Measurements from ENCODE around the gene XRCC4. TPM values are rescaled to one million over a fixed set of nuclear protein-coding genes. Genes with fewer than 3 reads are reported as not detected.

The XRCC4 gene
- total and polyA plus RNA-seq, 9 of the 15 experiments (the other 6 are each of a cell fraction or from before 2014, with no cell fraction given), result 13.6 to 61.6 (median 22.4) TPM

- H3K36me3 ChIP-seq (ENCODE audit: control insufficient read depth, insufficient read depth, low read length), result no peaks in the 10 kb centered on the region
- CTCF ChIA-PET (ENCODE audit: low intra/inter-chr PET ratio), result no interaction called here
- H3K9me1 ChIP-seq (ENCODE audit: control insufficient read depth, insufficient read depth, low read length), result no peaks in the 10 kb centered on the region
- 3% methylated on average over 2 of the region's 2 CpGs for WGBS (ENCODE audit: insufficient coverage, low coverage, missing lambda C conversion rate)
- BruUV-seq (replicated peaks), result no TSS peak
- no peak overlapping the region for H3K4me3 ChIP-seq
- no peaks in the 10 kb centered on the region for H3K27me3 ChIP-seq (ENCODE audit: control insufficient read depth in 2 of 2, insufficient read depth in 2 of 2, low read length in 2 of 2)
- no peaks in the 10 kb centered on the region for H3K4me1 ChIP-seq (replicated peaks in 1 of 2; ENCODE audit: control insufficient read depth in 2 of 2, insufficient read depth in 2 of 2, low read length in 2 of 2)
- intact Hi-C loops (cut with micrococcal nuclease), result no loop called here
- TF ChIP-seq ZNF75A (CRISPR knock-in tag; IDR thresholded peaks at IDR 0.05) (no peak), CEBPB (tag; IDR thresholded peaks at IDR 0.05) (peak; percentile 66), FOSL1 (tag; conservative IDR thresholded peaks at IDR 0.05) (0 out of 2 replicates have a peak, but pooled peaks have one; percentile 15), CEBPG (CRISPR knock-in tag; IDR thresholded peaks at IDR 0.05) (no peak), CEBPG (tag; conservative IDR thresholded peaks at IDR 0.05 in 1 of 2, IDR thresholded peaks at IDR 0.05 in 1 of 2) (peak in 1 of 2 experiments; percentile 57; a peak in 1 of 4 replicates), NEUROD1 (IDR thresholded peaks at IDR 0.05; ENCODE audit: borderline replicate concordance, low read depth, low read length, partially characterized antibody) (no peak)
- H4K20me1 ChIP-seq (replicated peaks; ENCODE audit: control insufficient read depth, insufficient read depth, low read length), result no peaks in the 10 kb centered on the region
- DNase-seq (ENCODE audit: extremely low read depth in 1 of 4, low spot score in 3 of 4), result no peak
- no peak overlapping the region for H3K27ac ChIP-seq (ENCODE audit: extremely low read depth, low read depth, low read length)
- no peak overlapping the region for H3K9ac ChIP-seq (ENCODE audit: insufficient read depth in 1 of 2, low read depth in 2 of 2, low read length in 2 of 2)
- no peak for ATAC-seq
- no peaks in the 10 kb centered on the region for H3K9me3 ChIP-seq (replicated peaks; ENCODE audit: control insufficient read depth, insufficient read depth, low read depth, low read length)
- H2AFZ ChIP-seq (ENCODE audit: low read depth, low read length), result no peak overlapping the region
- in situ Hi-C loops (cut with MboI), result no loop called here
- POLR2A ChIA-PET, result no interaction called here
- H3K79me2 ChIP-seq (ENCODE audit: control insufficient read depth, insufficient read depth, low read length), result no peaks in the 10 kb centered on the region
- no peak overlapping the region for H3K4me2 ChIP-seq (ENCODE audit: insufficient read depth, low read length)
- FAIRE-seq, result no peak
These were observed 309.7 kb downstream of the XRCC4 start for GRCh38 chr5:83387041-83387440.

DNA sequence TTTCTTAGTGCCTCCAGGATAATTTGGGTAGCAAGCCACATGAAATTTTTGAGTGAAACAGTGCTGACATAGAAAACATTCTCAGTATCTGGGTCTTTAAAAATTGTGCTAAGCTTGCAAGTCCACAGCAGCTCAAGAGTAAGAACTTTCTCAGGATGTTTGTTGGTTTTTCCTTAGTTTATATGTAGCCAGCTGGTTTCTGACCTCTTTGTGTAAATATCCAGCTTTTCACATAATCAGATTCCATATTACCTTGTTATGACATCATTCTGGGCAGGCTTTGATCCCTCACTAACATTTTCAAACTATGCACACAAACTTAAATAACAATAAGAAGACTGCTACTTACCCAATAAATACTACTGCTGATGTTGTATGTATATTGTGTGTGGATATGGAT lies 311.3 kb downstream of the XRCC4 start:
- Histone ChIP-seq H3K36me3 (ENCODE audit: control insufficient read depth, insufficient read depth, low read length) (no peaks in the 10 kb centered on the region), H4K20me1 (replicated peaks; ENCODE audit: control insufficient read depth, insufficient read depth, low read length) (no peaks in the 10 kb centered on the region), H3K79me2 (ENCODE audit: control insufficient read depth, insufficient read depth, low read length) (no peaks in the 10 kb centered on the region), H3K4me2 (ENCODE audit: insufficient read depth, low read length) (no peak overlapping the region), H2AFZ (ENCODE audit: low read depth, low read length) (no peak overlapping the region), H3K9me3 (replicated peaks; ENCODE audit: control insufficient read depth, insufficient read depth, low read depth, low read length) (no peaks in the 10 kb centered on the region), H3K27me3 (ENCODE audit: control insufficient read depth in 2 of 2, insufficient read depth in 2 of 2, low read length in 2 of 2) (no peaks in the 10 kb centered on the region; a peak in 1 of 5 replicates), H3K27ac (ENCODE audit: extremely low read depth, low read depth, low read length) (no peak overlapping the region), H3K9ac (ENCODE audit: insufficient read depth in 1 of 2, low read depth in 2 of 2, low read length in 2 of 2) (no peak overlapping the region), H3K9me1 (ENCODE audit: control insufficient read depth, insufficient read depth, low read length) (no peaks in the 10 kb centered on the region), H3K4me1 (replicated peaks in 1 of 2; ENCODE audit: control insufficient read depth in 2 of 2, insufficient read depth in 2 of 2, low read length in 2 of 2) (no peaks in the 10 kb centered on the region), H3K4me3 (no peak overlapping the region)
- ChIA-PET CTCF (ENCODE audit: low intra/inter-chr PET ratio) (no interaction called here), POLR2A (interaction anchor here (0.8 kb wide), 1 partner anchor 85 kb away, joined by 3 read pairs; no protein-coding TSS in a partner anchor)
- ATAC-seq (no peak), FAIRE-seq (no peak), DNase-seq (ENCODE audit: extremely low read depth in 1 of 4, low spot score in 3 of 4) (no peak)
- intact Hi-C loops (cut with micrococcal nuclease), result no loop called here
- no TSS peak for BruUV-seq (replicated peaks)
- in situ Hi-C loops (cut with MboI), result no loop called here
- TF ChIP-seq MCM7 (IDR thresholded peaks at IDR 0.05) (no peak), SRSF7 (optimal IDR thresholded peaks at IDR 0.05; ENCODE audit: low read depth, low read length) (no peak), FOSL1 (tag; conservative IDR thresholded peaks at IDR 0.05) (no peak), ZHX1 (conservative IDR thresholded peaks at IDR 0.05; ENCODE audit: low read length) (no peak), ZNF277 (CRISPR knock-in tag; IDR thresholded peaks at IDR 0.05; ENCODE audit: borderline replicate concordance) (no peak), TFE3 (CRISPR knock-in tag; IDR thresholded peaks at IDR 0.05) (no peak)
